ENCODE results near the gene MYH10.
"Not testable (repeated sequence)": the region's sequence is repeated elsewhere in the genome, so short reads cannot be mapped to it uniquely, and the experiment has no call there.

Gene MYH10

GRCh38 chr17:8664456-8665126 lies 34.1 kb upstream of the MYH10 start:
- Histone ChIP-seq H3K27me3 (ENCODE audit: control insufficient read depth, insufficient read depth, low read length) (no peaks in the 10 kb centered on the region), H3K4me3 (ENCODE audit: low read length) (no peak overlapping the region), H3K9me3 (ENCODE audit: control insufficient read depth, insufficient read depth, low read length) (no peaks in the 10 kb centered on the region), H3K36me3 (ENCODE audit: control insufficient read depth, insufficient read depth, low read length) (no peaks in the 10 kb centered on the region), H3K27ac (ENCODE audit: low read length) (no peak overlapping the region), H3K4me1 (ENCODE audit: control insufficient read depth, insufficient read depth, low read length) (no peaks in the 10 kb centered on the region)
- DNase-seq (ENCODE audit: low read depth, low spot score): no peak
- no CpG with 5 or more reads among the region's 12 CpGs for WGBS (ENCODE audit: insufficient coverage, insufficient read length)

GRCh38 chr17:8662973-8663372 lies 32.4 kb upstream of the MYH10 start:
- no CpG with 5 or more reads among the region's 5 CpGs for WGBS (ENCODE audit: insufficient coverage, insufficient read length)

DNA sequence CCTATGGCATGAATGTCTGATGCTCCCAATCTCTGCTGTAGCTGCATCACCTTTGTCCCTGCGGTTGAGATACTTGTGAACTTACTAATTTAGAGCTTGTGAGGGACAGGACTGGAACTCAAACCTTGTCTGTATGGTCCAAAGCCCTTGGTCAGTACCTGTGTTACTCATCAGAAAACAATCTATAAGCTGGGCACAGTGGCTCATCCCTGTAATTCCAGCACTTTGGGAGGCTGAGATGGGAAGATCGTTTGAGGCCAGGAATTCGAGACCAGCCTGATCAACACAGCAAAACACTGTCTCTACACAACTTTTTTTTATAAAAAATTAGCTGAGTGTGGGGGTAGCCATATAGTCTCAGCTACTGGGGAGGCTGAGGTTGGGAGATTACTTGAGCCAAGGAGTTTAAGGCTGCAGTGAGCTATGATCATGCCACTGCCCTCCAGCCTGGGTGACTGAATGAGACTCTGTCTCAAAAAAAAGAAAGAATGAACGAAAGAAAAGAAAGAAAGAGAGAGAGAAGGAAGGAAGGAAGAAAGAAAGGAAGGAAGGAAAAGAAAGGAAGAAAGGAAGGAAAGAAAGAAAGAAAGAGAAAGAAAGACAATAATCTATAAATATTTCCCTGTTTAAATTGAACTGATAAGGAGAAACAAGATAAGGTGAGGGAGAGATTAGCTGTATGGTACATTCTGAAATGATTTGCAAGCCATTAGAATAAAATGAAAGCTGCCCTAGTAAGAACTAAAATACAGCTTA lies 31.7 kb upstream of the MYH10 start:
- Histone ChIP-seq H3K36me3 (ENCODE audit: control insufficient read depth, insufficient read depth, low read length) (no peaks in the 10 kb centered on the region), H3K27ac (ENCODE audit: low read length) (no peak overlapping the region), H3K4me3 (ENCODE audit: low read length) (no peak overlapping the region), H3K27me3 (ENCODE audit: control insufficient read depth, insufficient read depth, low read length) (no peaks in the 10 kb centered on the region), H3K4me1 (ENCODE audit: control insufficient read depth, insufficient read depth, low read length) (no peaks in the 10 kb centered on the region), H3K9me3 (ENCODE audit: control insufficient read depth, insufficient read depth, low read length) (no peaks in the 10 kb centered on the region)
- whole genome bisulfite sequencing (ENCODE audit: insufficient coverage, insufficient read length): no CpG with 5 or more reads among the region's 4 CpGs
- no peak for DNase-seq (ENCODE audit: low read depth, low spot score)

More at GRCh38 chr17:8662973-8663372, 32.4 kb upstream of the MYH10 start:
- no peak for DNase-seq (ENCODE audit: low read depth, low spot score)
- no peak overlapping the region for H3K27ac ChIP-seq (ENCODE audit: low read length)
- no peaks in the 10 kb centered on the region for H3K27me3 ChIP-seq (ENCODE audit: control insufficient read depth, insufficient read depth, low read length)
- H3K4me1 ChIP-seq (ENCODE audit: control insufficient read depth, insufficient read depth, low read length): no peaks in the 10 kb centered on the region
- no peaks in the 10 kb centered on the region for H3K9me3 ChIP-seq (ENCODE audit: control insufficient read depth, insufficient read depth, low read length)
- H3K36me3 ChIP-seq (ENCODE audit: control insufficient read depth, insufficient read depth, low read length): no peaks in the 10 kb centered on the region
- no peak overlapping the region for H3K4me3 ChIP-seq (ENCODE audit: low read length)

DNA sequence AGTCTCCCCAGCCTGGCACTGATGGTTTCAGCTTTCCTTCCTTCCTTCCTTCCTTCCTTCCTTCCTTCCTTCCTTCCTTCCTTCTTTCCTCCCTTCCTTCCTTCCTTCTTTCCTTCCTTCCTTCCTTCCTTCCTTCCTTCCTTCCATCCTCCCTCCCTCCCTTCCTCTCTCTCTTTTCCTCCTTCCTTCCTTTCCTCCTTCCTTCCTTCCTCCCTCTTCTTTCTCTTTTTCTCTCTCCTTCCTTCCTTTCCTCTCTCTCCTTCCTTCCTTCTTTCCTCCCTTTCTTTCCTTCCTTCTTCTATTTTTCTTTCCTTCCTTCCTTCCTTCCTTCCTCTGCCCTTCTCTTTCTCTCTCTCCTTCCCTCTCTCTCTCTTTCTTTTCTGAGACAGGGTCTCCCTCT lies 30.2 kb upstream of the MYH10 start:
- not testable (repeated sequence) for H3K4me1 ChIP-seq (ENCODE audit: control insufficient read depth, insufficient read depth, low read length); H3K4me3 ChIP-seq (ENCODE audit: low read length); H3K27me3 ChIP-seq (ENCODE audit: control insufficient read depth, insufficient read depth, low read length); H3K36me3 ChIP-seq (ENCODE audit: control insufficient read depth, insufficient read depth, low read length); H3K9me3 ChIP-seq (ENCODE audit: control insufficient read depth, insufficient read depth, low read length); DNase-seq (ENCODE audit: low read depth, low spot score); H3K27ac ChIP-seq (ENCODE audit: low read length)

GRCh38 chr17:8659758-8660410 lies 29.4 kb upstream of the MYH10 start:
- H3K27me3 ChIP-seq (ENCODE audit: control insufficient read depth, insufficient read depth, low read length): no peaks in the 10 kb centered on the region
- no peak overlapping the region for H3K27ac ChIP-seq (ENCODE audit: low read length)
- no peaks in the 10 kb centered on the region for H3K4me1 ChIP-seq (ENCODE audit: control insufficient read depth, insufficient read depth, low read length)
- no peak for DNase-seq (ENCODE audit: low read depth, low spot score)
- H3K9me3 ChIP-seq (ENCODE audit: control insufficient read depth, insufficient read depth, low read length): no peaks in the 10 kb centered on the region
- H3K4me3 ChIP-seq (ENCODE audit: low read length): no peak overlapping the region
- no peaks in the 10 kb centered on the region for H3K36me3 ChIP-seq (ENCODE audit: control insufficient read depth, insufficient read depth, low read length)
- WGBS (ENCODE audit: insufficient coverage, insufficient read length): no CpG with 5 or more reads among the region's 3 CpGs

DNA sequence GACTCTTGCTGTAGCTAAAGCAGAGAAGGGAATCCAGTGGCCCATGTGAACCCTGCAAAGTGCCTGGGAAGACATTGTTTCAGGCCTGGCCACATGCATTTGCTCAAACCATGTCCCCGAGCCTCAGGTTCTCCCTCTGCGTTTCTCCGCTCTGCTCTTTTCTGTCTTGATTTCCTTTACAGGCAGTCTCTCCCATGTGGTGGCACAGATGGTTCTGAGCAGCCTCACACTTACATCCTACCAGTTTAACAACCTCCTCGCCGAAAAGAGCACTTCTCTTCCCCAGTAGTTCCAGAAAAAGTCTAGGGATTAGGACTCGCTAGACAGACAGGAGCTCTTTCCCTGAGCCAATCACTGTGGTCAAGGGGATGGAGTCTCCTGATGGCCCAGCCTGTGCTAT lies 28.3 kb upstream of the MYH10 start:
- no peaks in the 10 kb centered on the region for H3K4me1 ChIP-seq (ENCODE audit: control insufficient read depth, insufficient read depth, low read length)
- no peak overlapping the region for H3K4me3 ChIP-seq (ENCODE audit: low read length)
- H3K27me3 ChIP-seq (ENCODE audit: control insufficient read depth, insufficient read depth, low read length): no peaks in the 10 kb centered on the region
- no CpG with 5 or more reads among the region's 6 CpGs for WGBS (ENCODE audit: insufficient coverage, insufficient read length)
- no peaks in the 10 kb centered on the region for H3K9me3 ChIP-seq (ENCODE audit: control insufficient read depth, insufficient read depth, low read length)
- H3K36me3 ChIP-seq (ENCODE audit: control insufficient read depth, insufficient read depth, low read length): no peaks in the 10 kb centered on the region
- no peak for DNase-seq (ENCODE audit: low read depth, low spot score)
- no peak overlapping the region for H3K27ac ChIP-seq (ENCODE audit: low read length)

GRCh38 chr17:8656693-8657092 lies 26.2 kb upstream of the MYH10 start:
- no CpG with 5 or more reads among the region's 4 CpGs for WGBS (ENCODE audit: insufficient coverage, insufficient read length)

DNA sequence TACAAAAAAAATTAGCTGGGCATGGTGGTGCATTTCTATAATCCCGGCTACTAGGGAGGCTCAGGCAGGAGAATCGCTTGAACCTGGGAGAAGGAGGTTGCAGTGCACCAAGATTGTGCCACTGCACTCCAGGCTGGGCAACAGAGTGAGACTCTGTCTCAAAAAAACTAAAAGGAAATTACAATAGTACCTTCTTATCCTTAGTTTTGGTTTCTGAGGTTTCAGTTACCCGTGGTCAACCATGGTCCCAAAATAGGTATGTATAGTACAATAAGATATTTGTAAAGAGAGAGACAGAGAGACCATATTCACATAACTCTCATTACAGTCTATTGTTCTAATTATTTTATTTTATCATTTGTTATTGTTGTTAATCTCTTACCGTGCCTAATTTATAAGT lies 24.3 kb upstream of the MYH10 start:
- Histone ChIP-seq H3K4me3 (ENCODE audit: low read length) (no peak overlapping the region), H3K27me3 (ENCODE audit: control insufficient read depth, insufficient read depth, low read length) (no peaks in the 10 kb centered on the region), H3K27ac (ENCODE audit: low read length) (no peak overlapping the region), H3K4me1 (ENCODE audit: control insufficient read depth, insufficient read depth, low read length) (no peaks in the 10 kb centered on the region), H3K36me3 (ENCODE audit: control insufficient read depth, insufficient read depth, low read length) (no peaks in the 10 kb centered on the region), H3K9me3 (ENCODE audit: control insufficient read depth, insufficient read depth, low read length) (no peaks in the 10 kb centered on the region)
- no peak for DNase-seq (ENCODE audit: low read depth, low spot score)
- no CpG with 5 or more reads among the region's 4 CpGs for WGBS (ENCODE audit: insufficient coverage, insufficient read length)

More at GRCh38 chr17:8656693-8657092, 26.2 kb upstream of the MYH10 start:
- H3K4me3 ChIP-seq (ENCODE audit: low read length): no peak overlapping the region
- H3K27me3 ChIP-seq (ENCODE audit: control insufficient read depth, insufficient read depth, low read length): no peaks in the 10 kb centered on the region
- no peak overlapping the region for H3K27ac ChIP-seq (ENCODE audit: low read length)
- no peaks in the 10 kb centered on the region for H3K9me3 ChIP-seq (ENCODE audit: control insufficient read depth, insufficient read depth, low read length)
- DNase-seq (ENCODE audit: low read depth, low spot score): no peak
- no peaks in the 10 kb centered on the region for H3K4me1 ChIP-seq (ENCODE audit: control insufficient read depth, insufficient read depth, low read length)
- no peaks in the 10 kb centered on the region for H3K36me3 ChIP-seq (ENCODE audit: control insufficient read depth, insufficient read depth, low read length)

DNA sequence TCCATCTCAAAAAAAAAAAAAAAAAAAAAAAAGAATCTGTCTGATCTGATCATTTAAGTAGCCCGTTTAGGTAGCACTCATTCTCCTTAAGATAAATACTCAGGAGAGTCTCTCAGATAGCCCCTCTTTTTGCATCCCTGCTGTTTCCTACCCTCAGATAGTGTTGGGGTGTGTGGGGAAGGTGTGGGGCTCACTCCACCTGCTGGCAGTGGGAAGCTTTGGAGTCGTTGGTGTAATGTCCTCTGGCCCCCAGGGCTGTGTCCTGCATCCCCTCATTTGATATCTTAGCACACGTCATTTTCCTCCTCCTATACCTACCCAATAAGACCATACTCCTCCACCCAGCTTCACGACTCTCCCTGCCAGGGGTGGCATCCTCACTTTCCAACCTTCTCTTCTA lies 20.5 kb upstream of the MYH10 start:
- H3K36me3 ChIP-seq (ENCODE audit: control insufficient read depth, insufficient read depth, low read length): no peaks in the 10 kb centered on the region
- H3K27ac ChIP-seq (ENCODE audit: low read length): no peak overlapping the region
- no peaks in the 10 kb centered on the region for H3K27me3 ChIP-seq (ENCODE audit: control insufficient read depth, insufficient read depth, low read length)
- WGBS (ENCODE audit: insufficient coverage, insufficient read length): no CpG with 5 or more reads among the region's 4 CpGs
- no peak overlapping the region for H3K4me3 ChIP-seq (ENCODE audit: low read length)
- no peak for DNase-seq (ENCODE audit: low read depth, low spot score)
- no peaks in the 10 kb centered on the region for H3K9me3 ChIP-seq (ENCODE audit: control insufficient read depth, insufficient read depth, low read length)
- no peaks in the 10 kb centered on the region for H3K4me1 ChIP-seq (ENCODE audit: control insufficient read depth, insufficient read depth, low read length)

DNA sequence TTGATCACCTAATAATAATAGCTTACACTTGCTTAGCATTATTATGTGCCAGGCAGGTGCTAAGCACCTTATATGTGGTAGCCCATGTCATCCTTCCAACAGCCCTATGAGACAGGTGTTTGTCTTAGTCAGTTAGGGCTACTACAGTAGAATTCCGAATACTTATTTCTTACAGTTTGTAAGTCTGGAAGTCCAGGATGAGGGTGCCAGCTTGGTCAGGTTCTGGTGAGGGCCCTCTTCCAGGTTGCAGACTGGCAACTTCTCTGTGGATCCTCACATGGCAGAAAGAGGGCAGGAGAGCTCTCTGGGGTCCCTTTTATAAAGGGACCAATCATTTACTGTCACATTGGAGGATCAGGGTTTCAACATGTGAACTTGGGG lies 19.6 kb upstream of the MYH10 start:
- Histone ChIP-seq H3K27me3 (ENCODE audit: control insufficient read depth, insufficient read depth, low read length) (no peaks in the 10 kb centered on the region), H3K27ac (ENCODE audit: low read length) (no peak overlapping the region), H3K4me3 (ENCODE audit: low read length) (no peak overlapping the region), H3K9me3 (ENCODE audit: control insufficient read depth, insufficient read depth, low read length) (no peaks in the 10 kb centered on the region), H3K36me3 (ENCODE audit: control insufficient read depth, insufficient read depth, low read length) (no peaks in the 10 kb centered on the region), H3K4me1 (ENCODE audit: control insufficient read depth, insufficient read depth, low read length) (no peaks in the 10 kb centered on the region)
- no peak for DNase-seq (ENCODE audit: low read depth, low spot score)
- WGBS (ENCODE audit: insufficient coverage, insufficient read length): no CpG with 5 or more reads among the region's 1 CpG
